ENCODE data around the gene VWCE. TPM values are rescaled to one million over a fixed set of nuclear protein-coding genes. Genes with fewer than 3 reads are reported as not detected.

VWCE gene
- polyA plus RNA-seq, 3 donors = 0.05 to 0.23 TPM; not detected in 1

DNA sequence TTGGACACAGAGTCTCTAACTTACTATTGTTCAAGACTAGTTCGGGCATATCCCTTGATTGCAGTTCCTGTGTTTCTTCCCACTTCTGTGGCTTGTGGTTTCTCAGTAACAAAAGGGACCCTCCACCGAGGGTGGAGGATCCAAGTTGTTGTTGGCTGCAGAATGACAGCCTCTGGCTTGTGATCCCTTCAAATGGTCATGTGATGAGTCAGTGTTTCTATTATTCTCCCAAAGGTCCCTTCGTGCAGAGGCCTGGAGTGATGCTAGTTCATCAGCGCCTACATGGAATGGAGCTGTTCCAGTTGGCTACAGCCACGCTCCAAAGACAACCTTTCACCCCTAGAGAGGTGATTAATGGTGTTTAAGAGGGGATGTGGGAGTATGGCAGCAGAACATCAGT, 2.6 kb upstream of the VWCE start:
- H2AFZ ChIP-seq (ENCODE audit: insufficient read depth, low read depth, low read length, poor library complexity, severe bottlenecking) = no peak overlapping the region
- peaks cover 16 to 32% of the 10 kb centered on the region in 2 donors for H3K27me3 ChIP-seq (ENCODE audit: control insufficient read depth in 2 of 2, insufficient read depth in 2 of 2, low read length in 2 of 2)
- Mint-ChIP-seq H3K9me3 (peaks cover 0 to 6% (median 2%) of the 10 kb centered on the region in 7 donors), H3K4me1 (peaks cover 29% of the 10 kb centered on the region), H3K36me3 (peaks cover 61 to 63% of the 10 kb centered on the region in 2 donors), H3K4me3 (no peak overlapping the region), H3K27ac (no peak overlapping the region), H3K27me3 (ENCODE audit: low read depth in 3 of 3) (peaks cover 33 to 42% (median 34%) of the 10 kb centered on the region in 3 donors)
- H3K4me1 ChIP-seq (ENCODE audit: control insufficient read depth in 1 of 2, insufficient read depth in 2 of 2, low read length in 2 of 2) = peaks cover 22 to 25% of the 10 kb centered on the region in 2 donors
- intact Hi-C loops (cut with micrococcal nuclease) = no loop called here
- H3K9ac ChIP-seq (ENCODE audit: insufficient read depth, low read length, poor library complexity, severe bottlenecking) = no peak overlapping the region
- no peak overlapping the region for H3K4me3 ChIP-seq (replicated peaks in 1 of 3; ENCODE audit: low read depth in 2 of 3, low read length in 3 of 3)
- TF ChIP-seq, protein P1, sequence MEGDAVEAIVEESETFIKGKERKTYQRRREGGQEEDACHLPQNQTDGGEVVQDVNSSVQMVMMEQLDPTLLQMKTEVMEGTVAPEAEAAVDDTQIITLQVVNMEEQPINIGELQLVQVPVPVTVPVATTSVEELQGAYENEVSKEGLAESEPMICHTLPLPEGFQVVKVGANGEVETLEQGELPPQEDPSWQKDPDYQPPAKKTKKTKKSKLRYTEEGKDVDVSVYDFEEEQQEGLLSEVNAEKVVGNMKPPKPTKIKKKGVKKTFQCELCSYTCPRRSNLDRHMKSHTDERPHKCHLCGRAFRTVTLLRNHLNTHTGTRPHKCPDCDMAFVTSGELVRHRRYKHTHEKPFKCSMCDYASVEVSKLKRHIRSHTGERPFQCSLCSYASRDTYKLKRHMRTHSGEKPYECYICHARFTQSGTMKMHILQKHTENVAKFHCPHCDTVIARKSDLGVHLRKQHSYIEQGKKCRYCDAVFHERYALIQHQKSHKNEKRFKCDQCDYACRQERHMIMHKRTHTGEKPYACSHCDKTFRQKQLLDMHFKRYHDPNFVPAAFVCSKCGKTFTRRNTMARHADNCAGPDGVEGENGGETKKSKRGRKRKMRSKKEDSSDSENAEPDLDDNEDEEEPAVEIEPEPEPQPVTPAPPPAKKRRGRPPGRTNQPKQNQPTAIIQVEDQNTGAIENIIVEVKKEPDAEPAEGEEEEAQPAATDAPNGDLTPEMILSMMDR (IDR thresholded peaks at IDR 0.05) = no peak
- no peaks in the 10 kb centered on the region for H3K79me2 ChIP-seq (ENCODE audit: insufficient read depth, low read length)
- H3K27ac ChIP-seq (ENCODE audit: low read depth in 1 of 2, low read length in 2 of 2) = no peak overlapping the region
- no peak overlapping the region for H3K4me2 ChIP-seq (replicated peaks; ENCODE audit: extremely low read depth, low read length, poor library complexity, severe bottlenecking)
- no peaks in the 10 kb centered on the region for H3K9me3 ChIP-seq (replicated peaks in 1 of 2; ENCODE audit: control insufficient read depth in 1 of 2, insufficient read depth in 1 of 2, low read length in 2 of 2)
- no peak for DNase-seq
- peaks cover 39 to 54% of the 10 kb centered on the region in 2 donors for H3K36me3 ChIP-seq (replicated peaks in 1 of 2; ENCODE audit: control insufficient read depth in 1 of 2, insufficient read depth in 2 of 2, low read length in 2 of 2)
- WGBS (ENCODE audit: insufficient coverage) = no CpG with 5 or more reads among the region's 5 CpGs
- H4K20me1 ChIP-seq (ENCODE audit: insufficient read depth, low read length) = peaks cover 4% of the 10 kb centered on the region

DNA sequence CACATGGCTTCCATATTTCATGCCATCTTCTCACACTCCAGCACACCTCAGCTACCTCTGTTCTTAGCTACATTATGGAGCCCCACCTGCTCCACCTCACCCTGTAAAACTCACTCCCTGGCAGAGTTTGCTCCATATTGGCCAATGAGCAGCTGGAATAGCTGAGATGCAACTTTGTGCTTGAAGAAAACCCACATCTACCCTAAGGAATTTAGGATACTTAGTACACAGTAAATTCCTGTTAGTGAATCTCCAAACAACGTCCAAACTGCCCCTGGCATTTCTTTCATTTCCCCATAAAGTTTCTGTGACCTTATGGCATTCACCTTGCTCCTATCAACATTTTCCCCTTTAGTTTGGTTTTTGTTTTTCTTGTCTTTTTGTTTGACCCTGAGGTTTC, 2.2 kb upstream of the VWCE start:
- intact Hi-C loops (cut with micrococcal nuclease) = no loop called here
- Mint-ChIP-seq H3K27ac (no peak overlapping the region), H3K9me3 (peaks cover 0 to 6% (median 4%) of the 10 kb centered on the region in 7 donors), H3K4me1 (peaks cover 29% of the 10 kb centered on the region), H3K4me3 (peak overlapping the region; percentile 3 to 17), H3K36me3 (peaks cover 57 to 59% of the 10 kb centered on the region in 2 donors), H3K27me3 (ENCODE audit: low read depth in 3 of 3) (peaks cover 37 to 46% (median 38%) of the 10 kb centered on the region in 3 donors)
- Histone ChIP-seq H3K4me2 (replicated peaks; ENCODE audit: extremely low read depth, low read length, poor library complexity, severe bottlenecking) (no peak overlapping the region), H3K36me3 (replicated peaks in 1 of 2; ENCODE audit: control insufficient read depth in 1 of 2, insufficient read depth in 2 of 2, low read length in 2 of 2) (peaks cover 35 to 50% of the 10 kb centered on the region in 2 donors), H2AFZ (ENCODE audit: insufficient read depth, low read depth, low read length, poor library complexity, severe bottlenecking) (no peak overlapping the region), H3K9ac (ENCODE audit: insufficient read depth, low read length, poor library complexity, severe bottlenecking) (no peak overlapping the region), H4K20me1 (ENCODE audit: insufficient read depth, low read length) (peaks cover 4% of the 10 kb centered on the region), H3K4me1 (ENCODE audit: control insufficient read depth in 1 of 2, insufficient read depth in 2 of 2, low read length in 2 of 2) (peaks cover 22 to 25% of the 10 kb centered on the region in 2 donors), H3K4me3 (replicated peaks in 1 of 3; ENCODE audit: low read depth in 2 of 3, low read length in 3 of 3) (no peak overlapping the region), H3K9me3 (replicated peaks in 1 of 2; ENCODE audit: control insufficient read depth in 1 of 2, insufficient read depth in 1 of 2, low read length in 2 of 2) (no peaks in the 10 kb centered on the region), H3K27me3 (ENCODE audit: control insufficient read depth in 2 of 2, insufficient read depth in 2 of 2, low read length in 2 of 2) (peaks cover 19 to 36% of the 10 kb centered on the region in 2 donors), H3K79me2 (ENCODE audit: insufficient read depth, low read length) (no peaks in the 10 kb centered on the region), H3K27ac (ENCODE audit: low read depth in 1 of 2, low read length in 2 of 2) (no peak overlapping the region)
- TF ChIP-seq, protein P1 (IDR thresholded peaks at IDR 0.05) = no peak
- WGBS (ENCODE audit: insufficient coverage) = no CpG with 5 or more reads among the region's 1 CpG
- DNase-seq = no peak

All from CD14-positive monocyte (primary cell).